NCI-H526 (cell line): ENCODE measurements around the gene ZDHHC12.
A peak's percentile ranks its signal among the peaks of the same experiment; 100 is the strongest.

Experiments
- DNase-seq, 2 experiments: peaks; one replicate each; lab custom pipeline; 2025; lab: John Stamatoyannopoulos, UW

The ZDHHC12 gene

GRCh38 chr9:128729766-128730517 is 6.0 kb upstream of the ZDHHC12 start:
- DNase-seq = no peak

GRCh38 chr9:128729302-128729701 is 5.4 kb upstream of the ZDHHC12 start:
- DNase-seq = no peak

GRCh38 chr9:128728298-128728697 is 4.4 kb upstream of the ZDHHC12 start:
- DNase-seq = no peak

- DNase-seq = no peak
These were observed 3.8 kb upstream of the ZDHHC12 start for GRCh38 chr9:128727640-128728248.

- peak; percentile 22 to 52 for DNase-seq
These were observed 851 bp upstream of the ZDHHC12 start for GRCh38 chr9:128724744-128725211.

- no peak for DNase-seq
These were observed 518 bp downstream of the ZDHHC12 start for GRCh38 chr9:128723352-128723865.

- no peak for DNase-seq
These were observed 1.3 kb downstream of the ZDHHC12 start for GRCh38 chr9:128722380-128723351.

GRCh38 chr9:128721487-128722010 is 2.4 kb downstream of the ZDHHC12 start:
- no peak for DNase-seq

- no peak for DNase-seq
These were observed 3.0 kb downstream of the ZDHHC12 start for GRCh38 chr9:128720841-128721486.

GRCh38 chr9:128719919-128720605 is 3.9 kb downstream of the ZDHHC12 start:
- DNase-seq = no peak

GRCh38 chr9:128718475-128718874 is 5.5 kb downstream of the ZDHHC12 start:
- no peak for DNase-seq

GRCh38 chr9:128718047-128718446 is 5.9 kb downstream of the ZDHHC12 start:
- no peak for DNase-seq

GRCh38 chr9:128716581-128717254 is 7.2 kb downstream of the ZDHHC12 start:
- DNase-seq = no peak

GRCh38 chr9:128715436-128715750 is 8.5 kb downstream of the ZDHHC12 start:
- DNase-seq = no peak

GRCh38 chr9:128714586-128715435 is 9.1 kb downstream of the ZDHHC12 start:
- DNase-seq = no peak

- DNase-seq = no peak
These were observed 9.9 kb downstream of the ZDHHC12 start for GRCh38 chr9:128713941-128714573.

- DNase-seq = no peak
These were observed 10.5 kb downstream of the ZDHHC12 start for GRCh38 chr9:128713411-128713780.

- no peak for DNase-seq
These were observed 11.2 kb downstream of the ZDHHC12 start for GRCh38 chr9:128712451-128713410.
